Stromal cell of bone marrow (primary cell): Measurements from ENCODE around the gene ITPRIP.

Experiments used
- DNase-seq: peaks from one replicate; pipeline ENCODE4 v3.0.0-alpha.2; 2012; ENCODE audit warnings: low read depth

The ITPRIP gene

DNA sequence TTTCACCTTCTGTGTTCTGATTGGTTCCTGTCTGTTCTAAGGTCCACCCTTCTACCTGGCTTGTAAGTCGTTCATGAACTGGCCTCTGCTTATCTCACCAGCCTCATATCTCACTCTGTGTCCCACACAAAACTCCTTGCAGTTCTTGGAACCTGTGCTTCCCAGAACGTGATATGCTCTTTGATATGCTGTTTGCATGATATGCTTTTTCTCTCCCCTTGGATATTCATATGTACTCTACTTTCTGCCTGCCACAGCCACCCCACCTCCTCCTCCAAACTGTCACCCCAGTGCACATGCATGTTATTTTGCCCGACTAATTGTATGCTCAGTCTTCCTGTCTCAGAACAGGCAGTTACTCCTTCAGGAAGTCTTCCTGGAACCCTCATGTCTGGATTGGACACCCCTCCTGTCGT is 1.9 kb upstream of the ITPRIP start:
- no peak for DNase-seq

DNA sequence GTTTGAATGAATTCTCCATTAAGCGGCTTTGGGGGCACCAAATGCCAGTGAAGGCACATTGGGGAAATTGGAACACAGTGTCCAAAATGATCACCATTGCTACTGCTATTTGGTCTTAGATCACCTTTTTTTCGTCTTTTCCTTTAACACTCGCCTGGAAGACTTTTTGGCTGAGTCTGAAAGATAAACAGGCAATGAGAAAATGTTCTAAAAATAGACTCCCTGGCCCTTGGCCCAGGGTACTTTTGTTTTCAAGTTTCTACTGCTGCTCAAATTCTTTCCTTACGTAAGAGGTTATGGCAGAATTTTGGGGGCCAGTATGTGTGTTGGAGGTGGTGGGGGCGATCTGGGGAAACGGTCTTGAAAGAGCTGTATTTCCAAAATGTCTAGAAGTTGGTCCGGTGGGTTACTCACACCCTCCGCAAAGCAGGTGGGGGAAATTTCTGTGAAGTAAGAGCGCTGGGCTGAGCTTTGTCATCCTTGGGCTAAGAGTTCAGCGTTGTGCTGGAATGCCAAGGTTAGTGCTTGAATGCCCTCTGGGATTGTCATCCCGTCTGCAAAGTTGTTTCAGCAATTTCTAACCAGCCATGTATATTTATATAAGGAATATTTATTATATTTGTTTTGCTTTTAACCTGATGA is 1.3 kb upstream of the ITPRIP start:
- DNase-seq = peak; percentile 74

DNA sequence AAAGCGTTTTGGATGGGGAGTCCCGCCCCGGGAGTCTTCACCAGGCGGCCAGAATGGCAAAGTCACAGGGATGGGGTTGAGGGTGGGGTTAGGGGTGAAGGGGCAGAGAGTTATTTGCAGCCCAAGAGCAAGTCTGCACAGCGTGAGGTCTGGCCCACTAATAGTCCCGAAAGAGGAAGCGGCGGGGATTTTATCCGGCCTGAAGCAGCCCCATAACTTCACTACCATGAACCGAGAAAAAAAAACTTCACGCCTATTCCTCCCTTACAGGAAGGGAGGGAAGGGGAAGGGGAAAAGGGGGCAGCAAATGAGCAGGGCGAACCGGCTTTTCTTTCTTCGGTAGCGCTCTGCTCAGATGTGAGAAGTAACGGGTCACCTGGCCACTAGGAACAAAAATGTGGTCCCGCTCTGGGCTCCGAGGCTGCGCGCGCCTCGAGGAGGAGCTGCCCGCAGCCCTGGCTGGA is 712 bp downstream of the ITPRIP start:
- DNase-seq = no peak

DNA sequence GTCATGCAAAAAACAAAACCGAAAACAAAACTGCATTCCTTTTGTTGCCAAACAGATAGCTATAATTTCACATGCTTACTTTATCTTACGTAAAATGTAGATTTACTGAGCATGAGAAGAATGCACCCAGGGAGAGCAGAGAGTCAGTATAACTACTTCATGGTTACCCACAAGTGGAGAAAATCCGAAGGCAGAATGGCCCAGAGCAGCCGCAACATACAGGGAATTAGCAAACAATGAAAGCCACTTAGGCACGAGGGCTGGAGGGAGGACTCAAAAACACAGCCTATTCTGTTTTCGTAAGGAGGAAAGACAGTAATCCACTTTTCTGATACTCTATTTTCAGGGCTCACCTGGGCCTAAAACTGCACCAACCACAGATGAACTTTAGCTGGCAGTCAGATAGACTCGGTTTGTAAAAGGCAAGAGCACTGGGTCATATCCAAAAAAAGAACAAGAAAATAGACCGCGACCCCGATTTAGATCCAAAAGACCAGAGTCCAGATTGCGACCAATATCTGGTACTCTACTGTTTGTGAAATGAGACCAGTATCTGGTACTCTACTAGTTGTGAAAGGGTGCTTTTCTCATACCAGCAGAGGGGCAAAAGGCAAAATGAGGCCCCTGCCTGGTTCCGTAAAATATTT is 1.3 kb downstream of the ITPRIP start:
- no peak for DNase-seq

DNA sequence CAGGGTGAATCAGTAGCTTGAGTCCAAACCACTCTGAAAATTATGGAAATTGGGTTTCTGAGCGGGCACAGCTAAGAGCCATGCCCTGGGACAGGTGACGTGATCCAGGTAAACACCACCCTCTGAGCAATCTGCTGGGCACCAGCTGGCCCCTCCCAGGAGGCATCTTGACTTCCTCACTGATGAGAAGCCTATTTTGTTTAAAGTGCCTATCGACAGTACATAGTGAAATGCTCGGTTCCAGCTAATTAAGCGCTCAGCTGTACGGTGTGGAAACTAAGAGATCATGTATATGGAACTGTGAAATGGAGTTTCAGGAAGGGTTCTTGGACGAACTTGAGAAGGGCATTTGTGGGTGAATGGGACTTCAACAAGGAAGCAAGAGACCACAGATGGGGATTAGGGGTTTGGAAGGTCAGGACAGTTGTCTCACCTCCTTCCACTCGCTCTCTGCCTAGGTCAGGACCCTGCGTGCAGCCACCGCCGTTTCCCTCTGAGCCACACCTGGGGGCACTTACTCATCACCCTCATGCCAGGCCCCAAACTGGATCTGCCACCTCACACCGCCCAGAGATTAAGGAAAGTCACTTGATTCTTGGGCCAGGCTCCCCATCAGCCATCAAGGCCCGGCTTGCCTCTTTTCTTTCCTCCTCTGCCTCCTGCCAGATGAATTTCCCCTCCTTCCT is 3.2 kb downstream of the ITPRIP start:
- DNase-seq = no peak

DNA sequence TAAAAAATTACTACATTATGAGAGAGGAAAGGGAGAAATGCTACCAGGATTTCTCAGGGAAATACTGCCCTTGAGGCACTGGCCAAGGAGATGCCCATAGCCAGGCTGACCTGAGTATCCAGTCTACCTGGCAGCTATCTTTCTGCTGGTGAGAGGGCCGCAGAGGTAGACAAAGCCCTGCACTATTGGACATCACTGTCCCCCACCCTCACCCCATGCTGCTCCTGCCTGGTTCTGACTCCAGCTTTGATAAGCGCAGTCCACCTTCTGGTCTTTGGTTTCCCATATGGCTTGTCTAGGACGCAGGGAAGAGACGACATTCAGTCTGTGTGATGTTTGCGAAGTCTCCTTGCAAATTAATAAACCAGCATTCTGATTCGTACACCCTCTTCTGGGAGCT is 3.7 kb downstream of the ITPRIP start:
- DNase-seq = no peak

DNA sequence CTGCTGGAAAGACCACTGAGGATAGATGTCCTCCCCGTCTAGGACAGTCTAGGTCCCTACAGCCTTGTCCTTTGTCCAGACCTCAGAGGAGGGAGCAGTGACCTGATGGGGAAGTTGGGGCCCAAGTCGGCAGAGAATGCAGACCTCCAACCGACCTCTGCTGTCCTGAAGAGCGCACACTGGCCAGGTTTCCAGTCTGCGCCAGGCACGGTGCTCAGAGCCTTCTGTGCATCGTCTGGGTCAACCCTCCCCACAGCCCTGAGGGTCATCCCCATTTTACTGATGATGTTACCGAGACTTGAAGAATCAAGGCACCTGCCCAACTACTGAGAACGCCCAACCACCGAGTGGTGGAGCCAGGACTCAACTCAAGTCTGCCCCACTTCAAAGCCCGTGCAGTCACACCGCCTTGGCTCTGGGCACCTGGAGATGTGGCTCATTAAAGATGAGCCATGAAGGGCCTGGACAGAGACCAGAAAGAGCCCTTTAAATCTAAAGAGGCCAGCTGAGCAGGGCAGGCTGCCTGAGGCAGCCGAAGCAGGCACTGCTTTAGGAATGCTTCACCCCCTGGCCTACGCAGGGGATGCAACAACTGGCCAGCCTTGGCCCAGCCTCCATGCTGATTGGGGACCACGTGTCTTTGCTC is 4.4 kb downstream of the ITPRIP start:
- no peak for DNase-seq

DNA sequence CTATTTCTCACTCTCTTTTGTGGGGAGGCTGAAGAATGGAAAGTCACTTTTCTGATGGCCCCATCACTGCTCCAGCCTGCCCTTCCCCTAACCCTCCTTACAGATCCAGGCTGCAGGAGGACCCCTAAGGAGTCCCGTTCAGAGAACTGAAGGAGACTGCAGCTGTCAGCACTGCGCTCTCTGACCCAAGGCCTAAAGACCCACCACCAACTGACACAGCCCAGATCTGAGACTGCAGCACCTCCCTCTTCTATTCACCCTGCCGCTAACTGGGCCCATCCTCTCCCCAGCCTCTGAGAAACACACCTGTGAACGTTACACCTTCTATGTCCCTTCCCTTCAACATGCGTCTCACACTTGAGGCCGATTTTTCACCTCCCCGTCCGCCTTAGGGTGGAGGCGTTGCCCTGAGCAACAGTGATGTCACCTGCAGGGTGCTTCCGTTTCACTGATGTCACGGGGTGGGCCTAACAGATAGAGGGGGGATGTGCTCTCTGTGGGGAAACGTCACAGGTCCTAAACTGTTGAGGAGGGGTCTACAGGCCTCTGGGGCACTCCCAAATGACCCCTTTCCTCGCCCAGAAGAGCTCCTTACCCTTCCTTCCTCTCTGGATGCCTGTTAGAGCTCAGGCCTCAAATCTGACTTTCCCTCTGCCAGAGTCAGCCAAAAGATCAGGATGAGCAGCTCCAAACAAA is 5.1 kb downstream of the ITPRIP start:
- no peak for DNase-seq

DNA sequence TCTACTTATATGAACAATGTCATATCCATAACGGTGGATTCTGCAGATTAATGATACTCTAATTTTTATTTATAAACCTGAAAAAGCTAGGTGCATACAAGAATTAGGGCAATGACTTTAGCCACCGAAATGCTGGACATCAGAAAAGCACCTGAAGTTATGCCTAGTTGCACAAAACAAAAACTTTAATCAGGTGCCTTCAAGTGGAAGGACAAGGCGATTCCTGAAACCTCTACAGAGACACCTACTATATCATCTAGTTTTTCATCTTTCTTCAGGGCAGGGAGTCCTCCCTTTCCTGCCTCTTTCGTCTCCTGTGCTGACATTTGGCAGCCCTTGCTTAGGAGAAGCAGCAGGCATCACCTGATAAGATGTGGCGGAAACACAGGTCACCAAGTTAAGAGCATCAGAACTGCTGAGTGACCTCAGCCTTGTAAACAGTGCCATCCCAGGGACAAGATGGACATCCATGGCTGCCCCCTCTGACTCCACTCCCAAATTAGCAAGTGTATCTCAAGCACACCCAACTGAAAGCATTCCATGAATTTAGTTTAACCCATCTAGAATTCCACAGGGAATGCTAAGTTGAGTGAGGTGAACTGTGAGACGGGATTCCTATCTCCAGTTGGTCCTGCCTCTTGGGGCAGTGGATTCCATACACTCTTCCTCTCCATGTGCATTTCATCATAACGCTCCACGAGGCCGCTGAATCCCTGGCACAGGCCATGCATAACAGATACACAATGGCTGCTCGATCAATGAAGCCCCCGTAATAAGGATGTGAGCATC is 5.8 kb downstream of the ITPRIP start:
- no peak for DNase-seq

DNA sequence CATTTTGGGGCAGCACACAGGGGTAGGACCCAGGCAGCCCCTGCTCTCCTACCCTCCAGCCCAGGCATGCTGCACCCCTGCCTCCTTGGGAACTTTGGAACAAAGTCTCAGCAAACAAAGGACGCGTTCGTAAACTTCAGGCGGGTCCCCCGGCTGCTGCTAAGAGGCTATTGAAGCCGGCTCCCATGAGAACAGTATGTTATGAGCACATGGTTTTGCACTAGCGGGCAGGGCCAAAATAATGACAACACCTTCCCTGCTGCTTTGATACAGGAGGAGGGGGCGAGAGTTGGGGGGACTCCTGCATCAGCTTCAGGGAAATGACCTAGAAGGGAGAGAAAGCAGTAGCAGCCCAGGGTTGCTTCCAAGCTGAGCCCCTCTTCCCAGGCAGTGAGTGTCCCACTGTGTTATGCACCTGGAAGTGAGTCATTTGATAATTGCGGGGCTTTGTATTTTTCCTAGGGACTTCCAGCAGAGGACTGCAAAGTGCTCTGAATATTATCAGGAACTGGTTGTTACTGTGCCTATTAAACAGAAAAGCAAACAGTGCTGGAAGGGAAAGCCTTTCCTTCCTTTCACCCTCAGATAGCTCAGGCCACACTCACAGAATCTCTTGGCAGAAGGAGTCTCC is 6.9 kb downstream of the ITPRIP start:
- DNase-seq = no peak

DNA sequence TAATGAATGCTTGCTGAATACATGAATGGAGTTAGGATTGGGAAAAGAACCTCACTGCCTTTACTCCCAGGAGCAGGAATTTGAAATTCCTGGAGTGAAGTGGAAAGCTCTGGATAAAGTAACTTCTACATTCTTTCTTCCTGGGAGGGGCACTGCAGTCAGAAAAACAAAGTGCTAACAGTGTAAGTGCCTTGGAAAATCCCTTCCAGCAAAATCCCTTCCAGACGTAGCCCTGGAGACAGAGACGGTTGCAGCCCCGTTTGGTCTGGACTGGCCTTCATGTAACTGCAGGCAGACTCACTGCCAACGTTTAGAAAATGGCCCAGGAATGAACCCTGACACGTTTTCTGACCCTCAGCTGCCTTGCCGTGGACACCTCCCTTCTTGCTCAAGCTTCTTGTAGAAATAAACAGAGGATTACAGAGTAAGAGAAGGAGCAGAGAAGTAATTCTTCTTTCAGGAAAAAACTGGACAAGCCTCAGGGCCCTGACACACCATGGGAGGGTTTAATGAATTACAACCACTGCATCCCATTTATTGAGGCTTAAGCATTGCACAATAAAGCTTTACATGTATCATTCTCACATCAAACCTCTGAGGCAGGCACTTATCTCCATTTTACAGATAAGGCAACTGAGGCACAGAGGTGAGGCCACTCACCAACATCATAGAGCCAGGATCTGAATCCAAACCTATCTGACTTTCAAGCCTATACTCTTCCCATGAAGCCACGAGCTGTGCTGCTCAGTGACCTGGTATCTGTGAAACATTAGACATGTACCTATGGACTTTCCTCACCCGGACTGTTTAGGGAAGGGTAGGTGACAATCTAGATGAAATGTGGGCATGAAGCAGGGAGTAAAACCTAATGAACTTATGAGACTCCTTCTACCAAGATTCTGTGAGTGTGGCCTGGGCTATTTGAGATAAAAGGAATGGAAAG is 7.8 kb downstream of the ITPRIP start:
- DNase-seq = peak; percentile 92

DNA sequence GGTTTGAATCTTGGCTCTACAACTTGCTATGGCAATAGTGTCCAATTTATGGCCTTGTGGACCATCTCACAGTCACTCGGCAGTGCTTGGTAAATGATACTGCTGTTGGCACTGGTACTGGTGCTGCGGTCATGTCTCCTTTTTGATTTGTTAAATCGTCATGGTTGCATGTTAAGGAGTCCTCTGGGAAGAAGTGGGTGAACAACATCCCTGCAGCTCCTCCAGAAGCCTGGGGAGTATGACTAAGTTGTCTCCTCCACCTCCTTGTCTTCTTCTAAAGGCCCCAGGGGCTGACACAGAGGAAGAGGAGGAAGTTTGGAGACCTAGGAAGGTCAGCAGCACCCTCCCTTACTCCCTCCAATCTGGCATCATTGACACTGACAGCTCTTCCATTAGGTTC is 8.5 kb downstream of the ITPRIP start:
- DNase-seq = peak; percentile 94

DNA sequence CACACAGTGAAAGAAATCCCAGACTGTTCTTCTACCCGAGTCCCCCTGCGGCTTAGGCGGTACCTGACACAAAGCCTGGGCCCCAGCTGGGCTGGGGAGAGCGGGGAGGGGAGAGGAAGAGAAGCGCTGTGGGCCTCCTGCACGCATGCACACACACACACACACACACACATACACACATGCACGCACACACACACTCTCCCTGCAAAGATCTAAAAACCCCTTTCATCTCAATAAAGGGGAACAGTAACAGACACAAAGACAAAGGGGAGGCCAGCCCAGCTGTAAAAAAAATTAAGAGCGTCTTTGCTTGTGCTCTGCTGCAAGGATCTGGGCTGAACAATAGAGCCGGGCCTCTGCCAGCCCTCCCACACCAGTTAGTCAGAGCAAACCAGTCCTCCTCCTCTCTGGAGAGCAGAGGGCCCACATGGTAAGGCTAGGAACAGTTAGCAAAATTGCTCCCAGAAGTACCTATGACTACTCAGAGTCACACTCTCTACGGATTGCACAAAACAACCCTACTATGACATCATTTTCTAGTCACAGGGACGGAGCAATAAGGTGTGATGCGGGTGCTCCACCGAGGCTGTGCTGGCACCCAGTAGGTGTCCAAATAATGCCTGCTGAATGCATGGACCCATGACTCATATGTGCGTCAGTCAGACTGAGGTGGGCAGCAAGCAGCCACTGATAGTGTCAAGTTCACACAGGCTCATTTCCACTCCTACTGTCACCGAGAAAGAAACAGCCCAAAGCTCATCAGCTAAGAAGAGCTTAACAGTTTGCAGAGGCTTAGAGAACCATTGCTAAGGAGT is 9.2 kb downstream of the ITPRIP start:
- DNase-seq = peak; percentile 95

DNA sequence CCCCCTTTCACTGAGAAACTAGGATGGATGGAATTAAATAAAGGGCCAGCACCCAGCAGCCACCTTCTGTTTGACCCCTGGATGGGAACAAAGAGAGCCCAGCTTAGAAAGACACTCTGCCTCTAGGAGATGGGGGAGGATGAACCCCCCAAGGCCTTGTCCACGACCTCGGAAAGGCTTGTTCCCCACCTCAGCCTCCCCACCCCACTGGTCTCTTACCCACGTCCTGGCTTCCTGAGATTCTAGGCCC is 9.7 kb downstream of the ITPRIP start:
- no peak for DNase-seq

DNA sequence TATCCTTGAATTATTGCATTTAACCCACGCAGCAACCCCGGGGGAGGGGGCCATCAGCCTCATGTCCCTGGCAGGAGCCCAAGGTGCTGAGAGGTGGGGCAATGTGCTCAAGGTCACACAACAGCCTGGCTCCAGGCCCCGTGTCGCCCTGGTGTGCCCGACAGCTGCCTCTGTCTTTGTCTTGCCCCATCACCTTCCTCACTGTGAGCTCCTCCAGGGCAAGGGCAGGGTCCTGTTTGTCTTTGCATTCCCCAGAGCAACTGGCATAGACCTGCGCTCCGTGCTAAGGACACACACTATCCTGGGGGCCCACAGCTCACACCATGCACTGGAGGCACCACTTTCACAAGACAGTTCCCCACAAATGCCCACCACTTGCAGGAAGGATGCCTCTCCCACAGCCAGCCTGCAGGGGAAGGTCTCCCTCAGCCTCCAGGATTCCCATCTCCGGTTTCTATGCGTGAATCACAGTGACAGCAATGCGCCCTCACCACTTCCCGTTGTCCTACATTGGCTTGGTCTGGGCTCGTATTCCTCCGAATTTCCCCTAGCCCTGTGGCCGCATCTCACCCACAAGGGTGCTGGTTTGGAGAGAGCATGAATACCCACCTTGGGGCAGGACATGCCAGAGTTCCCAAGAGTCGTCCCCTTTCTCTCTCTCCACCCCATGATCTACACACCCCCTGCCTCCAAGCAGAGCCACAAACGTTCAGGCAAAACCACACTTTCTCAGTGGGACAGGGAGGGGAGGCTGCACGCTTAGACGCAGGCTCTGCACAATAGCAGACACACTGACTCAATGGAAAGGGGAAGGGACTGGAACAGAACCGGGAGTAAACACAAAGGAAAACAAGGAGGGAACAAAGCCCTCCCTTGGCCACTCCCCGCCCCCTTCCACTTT is 10.3 kb downstream of the ITPRIP start:
- DNase-seq = peak; percentile 86

DNA sequence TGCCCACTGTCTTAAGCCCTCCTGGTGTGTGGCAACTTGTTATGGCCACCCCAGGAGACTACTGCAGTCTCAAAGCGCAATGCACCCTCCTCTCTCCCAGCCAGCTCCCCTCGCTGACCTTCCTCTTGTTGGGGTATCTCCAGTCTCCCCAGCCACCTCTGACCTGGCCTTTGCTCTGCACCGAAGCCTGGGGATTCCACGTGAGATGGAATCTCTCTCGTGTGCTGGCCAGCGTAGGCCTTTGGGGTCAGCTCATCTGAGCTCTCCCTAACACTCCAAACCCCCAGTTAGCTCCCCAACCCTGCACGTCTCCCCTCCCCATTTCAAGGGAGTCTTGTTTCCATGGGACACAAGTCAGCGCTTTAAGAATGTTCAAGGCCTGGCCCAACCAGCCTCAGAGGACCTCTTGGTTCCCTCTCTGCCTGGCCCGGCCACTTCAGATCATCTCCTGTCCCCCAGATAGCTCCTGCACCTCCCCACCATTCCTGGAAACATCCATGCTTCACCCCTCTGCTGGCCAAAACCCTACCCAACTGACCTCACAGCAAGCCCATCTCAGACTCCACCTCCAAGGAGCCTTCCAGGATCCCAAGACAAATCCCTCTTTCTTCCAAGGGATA is 11.2 kb downstream of the ITPRIP start:
- DNase-seq = no peak
